Spinal cord (tissue), 10 donors: ENCODE measurements around the gene SPEG. TPM values are rescaled to one million over a fixed set of nuclear protein-coding genes. Genes with fewer than 3 reads are reported as not detected.

ENCODE experiments used
- DNase-seq, 6 donors: peaks; one replicate each; pipeline versions ENCODE4 v3.0.0 to v3.0.0-alpha.2; 2013 to 2015; ENCODE audit warnings: low spot score in 6 of 6, low read depth in 4 of 6
- H3K27ac ChIP-seq: one replicate; pipeline ENCODE4 v1.5.1; 2013; ENCODE audit warnings: low read depth, low read length, control low read depth
- H3K27me3 ChIP-seq: one replicate; pipeline ENCODE4 v1.6.1; 2013; ENCODE audit warnings: low read length; ENCODE audit not compliant: control insufficient read depth, insufficient read depth
- H3K36me3 ChIP-seq: one replicate; pipeline ENCODE4 v1.6.1; 2013; ENCODE audit warnings: low read length; ENCODE audit not compliant: control insufficient read depth, insufficient read depth
- H3K4me1 ChIP-seq: one replicate; pipeline ENCODE4 v1.6.1; 2013; ENCODE audit warnings: low read length; ENCODE audit not compliant: control insufficient read depth, insufficient read depth
- H3K4me3 ChIP-seq: one replicate; pipeline ENCODE4 v1.5.1; 2013; ENCODE audit warnings: low read depth, low read length, control low read depth
- H3K9me3 ChIP-seq: one replicate; pipeline ENCODE4 v1.6.1; 2013; ENCODE audit warnings: low read length; ENCODE audit not compliant: control insufficient read depth, insufficient read depth
- WGBS: methylation state at CpG from one replicate; pipeline ENCODE4 v1.1.5; 2013; ENCODE audit warnings: missing lambda C conversion rate; ENCODE audit not compliant: insufficient coverage; 5-methylcytosine and 5-hydroxymethylcytosine counted together
- polyA plus RNA-seq, 2 donors: library from polyadenylated mRNA; unstranded; fragments of 120-200 nt; gene quantifications; one replicate each; pipeline ENCODE4 v1.2.1, GENCODE V29; 2013; ENCODE audit not compliant: insufficient read length in 2 of 2
- total RNA-seq, 2 donors: library from RNA; depleted of rRNA in 1 of 2; stranded (reverse); fragments of 120-200 nt in 1 of 2; fragments of >200 nt in 1 of 2; gene quantifications; one replicate each; pipeline versions ENCODE4 v1.2.3 to v1.2.4, GENCODE V29; 2013 to 2014
- donor health status: healthy.

Gene SPEG
- total and polyA plus RNA-seq, 4 donors, result 12.2 to 84.2 (median 46.0) TPM

- H3K4me3 ChIP-seq, result no peak overlapping the region
- WGBS, result 89% methylated on average over 18 of the region's 18 CpGs
- DNase-seq, result no peak
- H3K27me3 ChIP-seq, result no peaks in the 10 kb centered on the region
- H3K9me3 ChIP-seq, result no peaks in the 10 kb centered on the region
- H3K4me1 ChIP-seq, result peaks cover 20% of the 10 kb centered on the region
- peaks cover 75% of the 10 kb centered on the region for H3K36me3 ChIP-seq
- H3K27ac ChIP-seq, result no peak overlapping the region
Observed at GRCh38 chr2:219473511-219473910, 38.9 kb downstream of the SPEG start.

- no peak overlapping the region for H3K4me3 ChIP-seq
- peaks cover 73% of the 10 kb centered on the region for H3K36me3 ChIP-seq
- WGBS, result 66% methylated on average over 4 of the region's 11 CpGs
Observed at GRCh38 chr2:219474285-219475060, 39.8 kb downstream of the SPEG start.

DNA sequence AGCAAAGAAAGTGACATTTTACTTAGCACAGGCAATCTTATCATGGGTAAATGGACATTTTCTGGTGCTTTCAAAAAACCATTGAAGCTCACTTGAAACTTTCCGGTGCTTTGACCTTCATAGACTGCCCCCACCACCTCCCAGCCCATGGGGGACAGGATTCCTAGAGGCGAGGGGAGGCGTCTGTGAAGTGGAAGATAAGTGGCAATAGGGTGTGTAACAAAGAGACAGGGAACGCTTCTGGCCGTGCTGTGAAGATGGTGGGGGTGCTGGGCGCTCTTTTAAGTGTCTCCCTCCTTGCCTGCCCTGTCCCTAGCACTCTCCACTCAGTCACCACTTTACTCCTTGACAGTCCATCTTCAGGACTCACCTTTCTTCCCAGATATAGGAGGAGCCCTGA, 40.6 kb downstream of the SPEG start:
- no peak for DNase-seq
- Histone ChIP-seq H3K9me3 (no peaks in the 10 kb centered on the region), H3K27ac (no peak overlapping the region), H3K36me3 (peaks cover 73% of the 10 kb centered on the region), H3K4me1 (peaks cover 20% of the 10 kb centered on the region), H3K27me3 (no peaks in the 10 kb centered on the region), H3K4me3 (no peak overlapping the region)
- WGBS, result 83% methylated on average over 1 of the region's 6 CpGs

More at GRCh38 chr2:219474285-219475060, 39.8 kb downstream of the SPEG start:
- H3K9me3 ChIP-seq, result no peaks in the 10 kb centered on the region
- peaks cover 20% of the 10 kb centered on the region for H3K4me1 ChIP-seq
- no peaks in the 10 kb centered on the region for H3K27me3 ChIP-seq
- no peak for DNase-seq
- no peak overlapping the region for H3K27ac ChIP-seq

GRCh38 chr2:219475697-219476651, 41.3 kb downstream of the SPEG start:
- DNase-seq, result peak in 2 of 6 donors; percentile 79 to 89
- no peak overlapping the region for H3K4me3 ChIP-seq
- peaks cover 20% of the 10 kb centered on the region for H3K4me1 ChIP-seq
- WGBS, result 34% methylated on average over 5 of the region's 14 CpGs
- peaks cover 75% of the 10 kb centered on the region for H3K36me3 ChIP-seq
- H3K27ac ChIP-seq, result no peak overlapping the region
- no peaks in the 10 kb centered on the region for H3K27me3 ChIP-seq
- no peaks in the 10 kb centered on the region for H3K9me3 ChIP-seq

GRCh38 chr2:219476652-219477151, 42.1 kb downstream of the SPEG start:
- WGBS, result 15% methylated on average over 12 of the region's 16 CpGs
- Histone ChIP-seq H3K27ac (no peak overlapping the region), H3K36me3 (peaks cover 75% of the 10 kb centered on the region), H3K9me3 (no peaks in the 10 kb centered on the region), H3K4me1 (peaks cover 23% of the 10 kb centered on the region), H3K4me3 (no peak overlapping the region), H3K27me3 (peaks cover under 1% of the 10 kb centered on the region)
- DNase-seq, result peak in 2 of 6 donors; percentile 46 to 56

DNA sequence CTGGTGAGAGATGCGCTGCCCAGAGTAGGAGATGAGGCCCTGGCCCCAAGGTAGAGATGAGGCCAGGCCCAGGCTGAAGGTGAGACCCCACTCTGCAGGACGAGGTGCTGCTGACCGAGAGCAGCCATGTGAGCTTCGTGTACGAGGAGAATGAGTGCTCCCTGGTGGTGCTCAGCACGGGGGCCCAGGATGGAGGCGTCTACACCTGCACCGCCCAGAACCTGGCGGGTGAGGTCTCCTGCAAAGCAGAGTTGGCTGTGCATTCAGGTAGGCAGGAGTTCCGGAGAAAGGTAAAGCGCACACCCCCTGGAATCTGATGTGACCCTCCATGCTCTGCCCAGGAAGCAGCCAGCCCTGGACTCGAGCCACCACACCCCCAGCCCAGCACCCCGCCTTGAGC, 42.5 kb downstream of the SPEG start:
- H3K4me1 ChIP-seq, result peaks cover 24% of the 10 kb centered on the region
- DNase-seq, result no peak
- WGBS, result 72% methylated on average over 13 of the region's 13 CpGs
- no peak overlapping the region for H3K27ac ChIP-seq
- H3K27me3 ChIP-seq, result peaks cover 5% of the 10 kb centered on the region
- H3K36me3 ChIP-seq, result peaks cover 73% of the 10 kb centered on the region
- no peak overlapping the region for H3K4me3 ChIP-seq
- H3K9me3 ChIP-seq, result no peaks in the 10 kb centered on the region

DNA sequence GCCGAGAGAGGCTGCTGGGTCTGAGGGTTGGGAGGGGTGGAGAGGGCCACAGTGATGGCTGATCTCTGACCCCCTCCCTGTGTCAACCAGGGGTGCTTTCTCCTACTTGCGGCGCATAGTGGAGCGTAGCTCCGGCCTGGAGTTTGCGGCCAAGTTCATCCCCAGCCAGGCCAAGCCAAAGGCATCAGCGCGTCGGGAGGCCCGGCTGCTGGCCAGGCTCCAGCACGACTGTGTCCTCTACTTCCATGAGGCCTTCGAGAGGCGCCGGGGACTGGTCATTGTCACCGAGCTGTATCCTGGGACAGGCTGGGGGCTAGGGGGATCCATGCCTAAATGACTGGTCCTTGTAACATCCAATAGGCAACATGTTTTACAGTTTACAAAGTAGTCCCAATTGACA, 43.2 kb downstream of the SPEG start:
- Histone ChIP-seq H3K4me1 (peaks cover 30% of the 10 kb centered on the region), H3K4me3 (no peak overlapping the region), H3K9me3 (no peaks in the 10 kb centered on the region), H3K36me3 (peaks cover 73% of the 10 kb centered on the region), H3K27me3 (peaks cover 11% of the 10 kb centered on the region), H3K27ac (no peak overlapping the region)
- 51% methylated on average over 15 of the region's 15 CpGs for WGBS
- no peak for DNase-seq

- H3K36me3 ChIP-seq, result peaks cover 73% of the 10 kb centered on the region
- 94% methylated on average over 6 of the region's 8 CpGs for WGBS
- no peak for DNase-seq
- peaks cover 35% of the 10 kb centered on the region for H3K4me1 ChIP-seq
- no peak overlapping the region for H3K4me3 ChIP-seq
- no peaks in the 10 kb centered on the region for H3K9me3 ChIP-seq
- no peak overlapping the region for H3K27ac ChIP-seq
- peaks cover 20% of the 10 kb centered on the region for H3K27me3 ChIP-seq
Observed at GRCh38 chr2:219478916-219479315, 44.3 kb downstream of the SPEG start.

DNA sequence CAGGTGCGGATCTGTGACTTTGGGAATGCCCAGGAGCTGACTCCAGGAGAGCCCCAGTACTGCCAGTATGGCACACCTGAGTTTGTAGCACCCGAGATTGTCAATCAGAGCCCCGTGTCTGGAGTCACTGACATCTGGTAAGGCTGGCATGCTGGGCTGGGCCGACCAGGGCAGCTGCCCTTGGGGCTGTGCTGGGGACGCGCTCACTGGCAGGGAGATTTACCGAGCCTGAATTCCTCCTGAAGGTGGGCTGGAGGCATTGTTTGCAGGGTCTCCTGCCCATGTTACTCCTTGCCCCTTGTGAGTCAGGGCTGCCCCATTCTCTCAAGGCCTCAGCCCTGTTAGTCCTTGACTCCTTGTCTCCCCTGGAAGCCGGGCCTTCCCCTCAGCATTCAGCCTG, 45.4 kb downstream of the SPEG start:
- WGBS, result 90% methylated on average over 8 of the region's 8 CpGs
- peaks cover 44% of the 10 kb centered on the region for H3K4me1 ChIP-seq
- H3K27ac ChIP-seq, result no peak overlapping the region
- peaks cover 29% of the 10 kb centered on the region for H3K27me3 ChIP-seq
- no peak overlapping the region for H3K4me3 ChIP-seq
- H3K9me3 ChIP-seq, result no peaks in the 10 kb centered on the region
- DNase-seq, result no peak
- peaks cover 70% of the 10 kb centered on the region for H3K36me3 ChIP-seq
